HFF-Myc (cell line): ENCODE data around the gene WDR75.

Source experiments
- DNase-seq: peaks from one replicate; pipeline ENCODE4 v3.0.0-alpha.2; 2011; ENCODE audit warnings: low read depth; ENCODE audit errors: extremely low read depth
- H3K4me3 ChIP-seq: replicated peaks from 2 replicates; pipeline ENCODE4 v1.5.1; 2011; ENCODE audit warnings: low read depth, mild to moderate bottlenecking, control low read depth, low read length
- CTCF ChIP-seq: IDR thresholded peaks from 2 replicates; pipeline ENCODE4 v1.5.1; 2012; ENCODE audit warnings: mild to moderate bottlenecking, low read depth, low read length, control low read depth; ENCODE audit errors: missing control alignments

WDR75 gene

DNA sequence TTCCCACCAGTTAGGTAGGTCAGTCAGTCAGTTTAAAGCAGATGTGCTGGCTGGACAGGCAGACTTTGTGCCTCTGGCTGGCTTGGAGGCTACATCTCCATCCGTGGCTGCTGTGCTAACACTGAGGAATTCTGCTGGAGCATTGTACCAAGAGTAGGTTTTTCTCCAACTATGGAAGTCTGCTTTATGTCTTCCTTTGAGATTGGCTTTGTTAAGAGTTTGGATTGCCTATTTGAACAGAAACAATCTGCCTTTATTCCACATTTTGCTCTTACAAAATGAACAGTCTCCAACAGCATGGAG is 46.7 kb downstream of the WDR75 start:
- no peak overlapping the region for H3K4me3 ChIP-seq
- DNase-seq, result no peak
- no peak for TF ChIP-seq CTCF

DNA sequence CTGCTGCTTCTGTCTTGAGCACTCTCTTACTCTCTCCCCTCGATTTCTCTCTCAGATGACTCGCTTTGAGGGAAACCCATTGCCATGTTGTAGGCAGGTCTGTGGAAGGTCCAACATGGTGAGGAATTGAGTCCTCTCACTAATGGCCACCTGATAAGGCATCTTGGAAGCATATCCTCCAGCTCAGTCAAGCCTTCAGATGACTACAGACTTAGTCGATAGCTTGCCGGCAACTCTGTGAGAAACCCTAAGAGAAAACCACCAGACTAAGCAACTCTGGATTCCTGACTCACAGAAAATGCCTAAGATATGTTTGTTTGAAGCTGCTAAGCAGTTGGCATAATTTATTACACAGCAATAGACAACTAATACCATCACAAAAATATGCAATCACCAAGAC is 51.2 kb downstream of the WDR75 start:
- no peak for TF ChIP-seq CTCF
- no peak for DNase-seq

GRCh38 chr2:189498205-189498604 is 56.9 kb downstream of the WDR75 start:
- no peak overlapping the region for H3K4me3 ChIP-seq
- TF ChIP-seq CTCF, result no peak
- DNase-seq, result no peak

More for the DNA sequence above, 51.2 kb downstream of the WDR75 start:
- no peak overlapping the region for H3K4me3 ChIP-seq

DNA sequence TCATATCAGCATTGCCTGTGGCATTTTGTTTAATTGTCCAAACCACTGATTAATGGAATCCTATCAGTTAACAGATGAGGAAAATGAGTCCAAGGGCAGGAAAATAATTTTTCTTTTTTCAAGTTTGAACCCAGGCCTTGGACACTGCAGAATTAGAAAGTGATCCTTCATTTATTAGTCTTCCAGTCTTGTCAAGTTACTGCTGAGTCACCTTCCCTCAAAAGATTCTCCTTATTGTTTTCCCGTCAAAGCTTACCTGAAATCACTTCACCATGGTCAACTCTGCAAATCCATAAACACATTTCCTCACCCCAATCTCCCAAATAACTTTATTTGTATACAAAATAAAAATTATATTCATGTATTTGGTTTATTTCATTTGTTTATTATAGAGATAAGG is 57.9 kb downstream of the WDR75 start:
- no peak for TF ChIP-seq CTCF
- no peak overlapping the region for H3K4me3 ChIP-seq
- DNase-seq, result no peak

GRCh38 chr2:189500456-189501160 is 59.3 kb downstream of the WDR75 start:
- no peak for DNase-seq
- TF ChIP-seq CTCF, result no peak
- H3K4me3 ChIP-seq, result no peak overlapping the region

DNA sequence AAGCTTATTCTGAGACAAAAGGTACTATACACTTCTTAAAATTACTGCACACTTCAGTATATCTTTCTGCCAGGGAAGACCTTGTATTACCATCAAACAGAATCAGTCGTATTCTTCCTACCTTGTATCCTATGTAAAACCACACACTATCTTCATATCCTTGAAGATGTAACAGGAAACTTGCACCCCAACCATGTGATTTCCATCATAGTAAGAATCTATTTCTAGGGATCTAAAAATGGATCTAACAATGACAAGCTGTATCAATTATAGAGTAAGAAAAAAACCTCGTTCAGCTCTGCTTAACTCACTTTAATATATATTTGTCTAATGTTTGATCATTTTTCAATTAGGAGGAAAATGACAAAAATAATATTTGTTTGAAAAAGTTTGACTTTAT is 60.2 kb downstream of the WDR75 start:
- no peak for DNase-seq
- TF ChIP-seq CTCF, result no peak
- H3K4me3 ChIP-seq, result no peak overlapping the region

DNA sequence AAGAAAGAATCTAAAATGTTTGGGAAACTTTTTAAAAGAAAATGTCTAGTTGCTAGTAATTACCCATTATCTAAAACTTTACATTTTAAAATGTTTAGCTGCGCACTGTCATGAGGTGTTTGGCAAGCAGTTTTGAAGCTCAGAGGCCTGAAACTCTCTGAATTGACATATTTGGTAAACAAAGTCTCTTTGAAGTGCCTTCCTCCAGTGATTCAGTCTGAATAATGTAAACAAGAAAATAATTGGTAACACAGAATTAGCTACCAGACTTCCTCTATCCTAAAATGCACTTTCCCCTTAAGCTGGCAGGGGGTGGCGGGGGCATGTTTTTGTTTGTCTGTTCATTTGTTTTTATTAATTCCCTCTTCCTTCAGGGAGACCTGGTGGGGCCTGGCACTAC is 61.4 kb downstream of the WDR75 start:
- no peak for TF ChIP-seq CTCF
- no peak for DNase-seq
- H3K4me3 ChIP-seq, result no peak overlapping the region
